NB4 (cell line): ENCODE data around the gene AKNA.

ENCODE experiments used
- MYC ChIP-seq: IDR thresholded peaks from 2 replicates; pipeline ENCODE4 v1.6.1; 2011; ENCODE audit warnings: low read depth, low read length
- POLR2A ChIP-seq: IDR thresholded peaks from 2 replicates; pipeline ENCODE4 v1.6.1; 2011; ENCODE audit warnings: mild to moderate bottlenecking; ENCODE audit not compliant: insufficient read length; ENCODE audit errors: extremely low read depth
- TF ChIP-seq, protein P1 (sequence below): IDR thresholded peaks from one replicate; pipeline ENCODE4 v1.5.1; 2012; ENCODE audit warnings: low read depth, low read length
- TF ChIP-seq, protein P2 (sequence below): IDR thresholded peaks from 2 replicates; pipeline ENCODE4 v1.6.1; 2011; ENCODE audit warnings: low read depth, low read length

DNA sequence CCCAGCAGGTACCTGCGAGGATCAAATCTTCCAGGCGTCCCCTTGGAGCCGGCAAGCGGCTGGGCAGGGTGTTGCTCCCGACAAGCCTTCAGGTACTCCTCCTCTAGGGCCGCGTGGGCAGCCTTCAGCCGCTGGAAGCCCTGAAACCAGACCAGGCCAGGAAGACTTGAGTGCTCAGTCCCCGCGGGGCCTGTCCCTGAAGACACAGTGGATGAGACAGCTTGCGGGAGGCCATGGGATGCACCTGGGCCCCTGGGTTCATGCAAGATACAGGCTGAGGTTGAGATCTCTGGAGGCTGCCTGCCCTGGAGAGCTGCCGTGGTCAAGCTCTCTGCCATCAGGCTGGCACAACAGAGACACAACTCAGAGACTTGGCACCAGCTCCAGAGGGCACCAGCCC lies 25.4 kb downstream of the AKNA start:
- TF ChIP-seq POLR2A (no peak), MYC (no peak)
- TF ChIP-seq, protein P1, sequence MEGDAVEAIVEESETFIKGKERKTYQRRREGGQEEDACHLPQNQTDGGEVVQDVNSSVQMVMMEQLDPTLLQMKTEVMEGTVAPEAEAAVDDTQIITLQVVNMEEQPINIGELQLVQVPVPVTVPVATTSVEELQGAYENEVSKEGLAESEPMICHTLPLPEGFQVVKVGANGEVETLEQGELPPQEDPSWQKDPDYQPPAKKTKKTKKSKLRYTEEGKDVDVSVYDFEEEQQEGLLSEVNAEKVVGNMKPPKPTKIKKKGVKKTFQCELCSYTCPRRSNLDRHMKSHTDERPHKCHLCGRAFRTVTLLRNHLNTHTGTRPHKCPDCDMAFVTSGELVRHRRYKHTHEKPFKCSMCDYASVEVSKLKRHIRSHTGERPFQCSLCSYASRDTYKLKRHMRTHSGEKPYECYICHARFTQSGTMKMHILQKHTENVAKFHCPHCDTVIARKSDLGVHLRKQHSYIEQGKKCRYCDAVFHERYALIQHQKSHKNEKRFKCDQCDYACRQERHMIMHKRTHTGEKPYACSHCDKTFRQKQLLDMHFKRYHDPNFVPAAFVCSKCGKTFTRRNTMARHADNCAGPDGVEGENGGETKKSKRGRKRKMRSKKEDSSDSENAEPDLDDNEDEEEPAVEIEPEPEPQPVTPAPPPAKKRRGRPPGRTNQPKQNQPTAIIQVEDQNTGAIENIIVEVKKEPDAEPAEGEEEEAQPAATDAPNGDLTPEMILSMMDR, result no peak
- TF ChIP-seq, protein P2, sequence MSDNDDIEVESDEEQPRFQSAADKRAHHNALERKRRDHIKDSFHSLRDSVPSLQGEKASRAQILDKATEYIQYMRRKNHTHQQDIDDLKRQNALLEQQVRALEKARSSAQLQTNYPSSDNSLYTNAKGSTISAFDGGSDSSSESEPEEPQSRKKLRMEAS, result no peak
